AG04450 (cell line): ENCODE results near the gene HIBADH. TPM values are rescaled to one million over a fixed set of nuclear protein-coding genes. Genes with fewer than 3 reads are reported as not detected.

Experiments
- CTCF ChIA-PET: fragments of 300-600, 350-600 bp; formaldehyde crosslinking; extraction: SDS; loops from one replicate; lab custom pipeline; 2022; ENCODE audit warnings: antibody characterized with exemption, inconsistent platforms; lab: Charles Lee
- POLR2A ChIA-PET: fragments of 350-600 bp; formaldehyde crosslinking; extraction: SDS; loops from one replicate; lab custom pipeline; 2021; ENCODE audit warnings: antibody characterized with exemption, inconsistent platforms; lab: Yijun Ruan, JAX
- DNase-seq: peaks from one replicate; pipeline ENCODE4 v3.0.0-alpha.2; 2011; ENCODE audit warnings: low read depth, low spot score
- H3K27ac ChIP-seq: one replicate; pipeline ENCODE4 v1.5.1; 2012; ENCODE audit warnings: low read depth, low read length, control low read depth
- H3K27me3 ChIP-seq: one replicate; pipeline ENCODE4 v1.6.0; 2012; ENCODE audit warnings: low read length; ENCODE audit not compliant: control insufficient read depth, insufficient read depth
- H3K4me3 ChIP-seq: 2 replicates; pipeline ENCODE4 v1.5.1; 2011; ENCODE audit warnings: mild to moderate bottlenecking, low read depth, low read length, control low read depth
- H3K9me3 ChIP-seq: 2 replicates; pipeline ENCODE4 v1.5.1; 2012; ENCODE audit warnings: low read length; ENCODE audit not compliant: control insufficient read depth, insufficient read depth
- polyA plus RNA-seq: library from polyadenylated mRNA; depleted of rRNA; stranded (reverse); fragments of >200 nt; gene quantifications from 2 replicates; pipeline ENCODE4 v1.2.3, GENCODE V29; 2011
- TF ChIP-seq, protein P1 (sequence below): IDR thresholded peaks from 2 replicates; pipeline ENCODE4 v1.5.1; 2011; ENCODE audit warnings: low read depth, low read length, control low read depth, inconsistent platforms

Gene HIBADH
- polyA plus RNA-seq, 1 experiment, result 86.3 TPM

DNA sequence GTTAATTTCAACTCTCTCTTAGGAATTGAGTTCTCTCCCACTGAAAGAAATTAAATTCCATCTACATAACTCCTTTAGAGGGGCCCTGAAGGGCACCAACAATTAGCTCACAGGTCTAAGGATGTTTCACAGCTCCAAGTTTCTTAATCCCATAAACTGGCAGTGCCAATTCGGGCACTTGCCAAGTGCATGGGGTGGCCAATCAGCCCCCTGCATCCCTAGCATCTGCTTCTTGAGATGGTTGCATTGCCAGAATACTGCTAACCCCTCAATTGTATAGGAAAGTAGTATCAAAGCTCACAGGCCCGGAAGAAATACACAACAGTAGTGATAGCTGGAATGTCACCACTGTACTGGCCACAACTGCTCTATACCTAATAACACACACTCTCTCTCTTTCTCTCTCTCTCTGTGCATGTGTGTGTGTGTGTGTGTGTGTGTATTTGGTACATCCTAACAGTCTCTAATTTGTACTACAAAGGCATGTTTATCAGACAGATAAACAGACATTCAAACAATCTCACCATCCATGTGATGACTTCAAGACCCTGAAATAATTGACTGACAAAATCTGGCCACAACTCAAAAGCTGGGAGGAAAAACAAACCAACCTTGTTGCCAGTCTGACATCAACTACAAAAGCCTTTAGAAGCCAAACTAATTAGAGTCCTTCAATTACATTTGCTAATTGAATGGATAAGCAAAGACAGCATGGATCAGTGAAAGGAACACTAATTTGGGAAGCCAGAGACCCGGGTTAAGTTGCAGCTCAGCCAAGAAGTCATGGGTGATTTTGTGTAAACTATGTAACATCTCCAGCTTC, 27.8 kb downstream of the HIBADH start:
- Histone ChIP-seq H3K4me3 (no peak overlapping the region), H3K27me3 (no peaks in the 10 kb centered on the region), H3K9me3 (no peaks in the 10 kb centered on the region), H3K27ac (no peak overlapping the region)
- DNase-seq, result no peak
- CTCF ChIA-PET, result no interaction called here
- TF ChIP-seq, protein P1, sequence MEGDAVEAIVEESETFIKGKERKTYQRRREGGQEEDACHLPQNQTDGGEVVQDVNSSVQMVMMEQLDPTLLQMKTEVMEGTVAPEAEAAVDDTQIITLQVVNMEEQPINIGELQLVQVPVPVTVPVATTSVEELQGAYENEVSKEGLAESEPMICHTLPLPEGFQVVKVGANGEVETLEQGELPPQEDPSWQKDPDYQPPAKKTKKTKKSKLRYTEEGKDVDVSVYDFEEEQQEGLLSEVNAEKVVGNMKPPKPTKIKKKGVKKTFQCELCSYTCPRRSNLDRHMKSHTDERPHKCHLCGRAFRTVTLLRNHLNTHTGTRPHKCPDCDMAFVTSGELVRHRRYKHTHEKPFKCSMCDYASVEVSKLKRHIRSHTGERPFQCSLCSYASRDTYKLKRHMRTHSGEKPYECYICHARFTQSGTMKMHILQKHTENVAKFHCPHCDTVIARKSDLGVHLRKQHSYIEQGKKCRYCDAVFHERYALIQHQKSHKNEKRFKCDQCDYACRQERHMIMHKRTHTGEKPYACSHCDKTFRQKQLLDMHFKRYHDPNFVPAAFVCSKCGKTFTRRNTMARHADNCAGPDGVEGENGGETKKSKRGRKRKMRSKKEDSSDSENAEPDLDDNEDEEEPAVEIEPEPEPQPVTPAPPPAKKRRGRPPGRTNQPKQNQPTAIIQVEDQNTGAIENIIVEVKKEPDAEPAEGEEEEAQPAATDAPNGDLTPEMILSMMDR, result no peak
- POLR2A ChIA-PET, result no interaction called here

DNA sequence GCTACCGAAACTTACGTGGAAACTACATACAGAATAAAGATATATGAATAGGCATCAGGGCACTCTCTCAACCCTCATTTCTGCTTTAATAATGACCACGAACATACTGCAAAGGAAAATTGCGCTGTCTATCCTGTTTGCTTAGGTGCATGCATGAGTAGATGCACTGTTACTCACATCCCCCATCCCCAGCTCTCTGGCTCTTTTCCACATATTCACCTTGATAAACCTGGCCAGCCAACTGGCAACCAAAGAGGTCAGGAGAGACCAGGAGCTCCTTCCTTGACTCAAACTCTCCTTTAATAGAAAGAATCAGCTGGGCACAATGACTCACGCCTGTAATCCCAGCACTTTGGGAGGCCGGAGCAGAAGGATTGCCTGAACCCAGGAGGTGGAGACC, 29.6 kb downstream of the HIBADH start:
- H3K27me3 ChIP-seq, result no peaks in the 10 kb centered on the region
- DNase-seq, result no peak
- no peak overlapping the region for H3K4me3 ChIP-seq
- H3K27ac ChIP-seq, result no peak overlapping the region
- CTCF ChIA-PET, result interaction anchor here (0.6 to 1.5 kb wide), 3 partner anchors 11 to 389 kb away, joined by 3 read pairs; no protein-coding TSS in a partner anchor
- no peaks in the 10 kb centered on the region for H3K9me3 ChIP-seq
- TF ChIP-seq, protein P1, result no peak
- POLR2A ChIA-PET, result interaction anchor here (0.6 kb wide), 2 partner anchors 30 to 69 kb away, joined by 3 read pairs; partner anchors contain the start of gene HIBADH

DNA sequence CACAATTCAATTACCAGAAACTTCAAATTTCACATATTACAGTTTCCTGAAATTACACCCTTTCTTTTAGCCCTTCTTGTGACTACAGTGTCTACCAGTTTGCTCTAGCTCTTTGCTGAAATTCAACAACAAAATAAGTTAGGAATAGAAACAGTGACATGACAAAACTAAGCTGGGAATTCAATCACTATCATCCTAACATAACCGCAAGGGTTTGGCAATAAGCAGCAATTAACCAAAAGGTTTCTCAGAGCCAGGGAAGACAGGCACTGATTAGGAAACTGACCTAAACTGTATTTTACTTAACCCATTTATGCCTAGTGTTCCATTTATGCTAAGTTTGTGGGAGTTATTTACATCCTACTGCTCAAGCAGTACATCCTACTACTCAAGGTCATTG, 31.3 kb downstream of the HIBADH start:
- DNase-seq, result no peak
- TF ChIP-seq, protein P1, result no peak
- ChIA-PET POLR2A (no interaction called here), CTCF (interaction anchor here (0.6 to 1.9 kb wide), 2 partner anchors 406 to 435 kb away, joined by 3 to 6 read pairs; no protein-coding TSS in a partner anchor)
- no peak overlapping the region for H3K4me3 ChIP-seq
- H3K9me3 ChIP-seq, result no peaks in the 10 kb centered on the region
- H3K27ac ChIP-seq, result no peak overlapping the region
- no peaks in the 10 kb centered on the region for H3K27me3 ChIP-seq

DNA sequence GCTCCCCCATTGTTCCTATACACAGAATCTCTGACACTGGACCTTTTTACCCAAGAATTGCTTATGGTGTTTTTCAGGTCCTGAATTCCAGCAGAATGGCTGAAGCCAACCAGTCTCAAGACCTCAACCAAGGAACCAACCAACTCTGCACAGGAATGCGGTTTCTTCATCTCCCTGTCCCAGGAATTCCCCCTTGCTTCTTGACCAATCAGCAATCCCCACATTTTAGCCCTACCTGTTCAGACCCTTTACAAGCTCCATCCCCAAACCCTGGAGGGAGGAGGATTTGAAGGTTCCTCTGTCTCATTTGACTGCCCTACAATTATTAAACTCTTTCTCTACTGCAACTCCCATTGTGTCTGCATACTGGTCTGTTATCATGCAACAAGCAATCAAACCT, 35.5 kb downstream of the HIBADH start:
- Histone ChIP-seq H3K27me3 (no peaks in the 10 kb centered on the region), H3K4me3 (no peak overlapping the region), H3K9me3 (no peaks in the 10 kb centered on the region), H3K27ac (no peak overlapping the region)
- no peak for DNase-seq
- TF ChIP-seq, protein P1, result no peak
- ChIA-PET CTCF (no interaction called here), POLR2A (no interaction called here)

DNA sequence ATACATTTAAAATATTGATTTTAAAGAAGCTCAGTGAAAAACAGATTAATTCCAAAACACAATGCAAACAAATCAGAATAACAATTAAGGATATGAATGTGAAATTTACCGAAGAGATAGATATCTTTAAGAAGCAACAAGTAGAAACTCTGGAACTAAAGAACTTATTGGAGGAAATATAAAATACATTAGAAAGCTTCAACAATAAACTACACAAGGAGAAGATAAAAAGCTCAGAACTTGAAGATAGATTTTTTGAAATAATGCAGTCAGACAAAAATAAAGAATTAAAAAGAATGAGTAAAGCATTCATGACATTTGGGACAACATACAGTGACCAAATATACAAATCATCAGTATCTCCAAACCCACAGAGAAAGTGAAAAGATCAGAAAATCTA, 43.2 kb downstream of the HIBADH start:
- TF ChIP-seq, protein P1, result no peak
- ChIA-PET POLR2A (no interaction called here), CTCF (interaction anchor here (0.8 kb wide), 1 partner anchor 13 kb away, joined by 4 read pairs; no protein-coding TSS in a partner anchor)
- no peak for DNase-seq
- no peak overlapping the region for H3K27ac ChIP-seq
- no peaks in the 10 kb centered on the region for H3K27me3 ChIP-seq
- H3K4me3 ChIP-seq, result no peak overlapping the region
- H3K9me3 ChIP-seq, result peaks cover 22% of the 10 kb centered on the region
